Measurements from ENCODE around the gene SIRT5.

The SIRT5 gene

DNA sequence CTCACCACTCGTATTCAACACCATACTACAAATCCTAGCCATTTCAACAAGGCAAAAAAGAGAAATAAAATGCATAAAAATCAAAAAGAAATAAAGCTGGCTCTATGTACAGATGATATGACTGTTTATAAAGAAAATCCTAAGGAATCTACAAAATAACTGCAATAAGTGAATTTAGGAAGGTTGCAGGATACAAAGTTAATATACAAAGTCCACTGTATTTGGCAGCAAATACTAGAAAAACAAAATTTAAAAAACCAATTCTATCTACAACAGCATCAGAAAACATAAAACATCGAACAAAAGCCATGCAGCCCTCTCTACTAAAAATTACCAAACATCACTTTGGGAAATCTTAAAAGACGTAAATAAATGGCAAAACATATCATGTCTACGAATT, 89.6 kb downstream of the SIRT5 start:
- no peak for DNase-seq (ENCODE audit: low read depth in 1 of 2, low spot score in 1 of 2)
- Histone ChIP-seq H3K27me3 (ENCODE audit: insufficient read depth, poor library complexity, severe bottlenecking) (no peaks in the 10 kb centered on the region), H3K27ac (replicated peaks) (no peak overlapping the region), H3K4me3 (replicated peaks; ENCODE audit: insufficient read depth, low read length) (no peak overlapping the region)
- TF ChIP-seq, protein P1, sequence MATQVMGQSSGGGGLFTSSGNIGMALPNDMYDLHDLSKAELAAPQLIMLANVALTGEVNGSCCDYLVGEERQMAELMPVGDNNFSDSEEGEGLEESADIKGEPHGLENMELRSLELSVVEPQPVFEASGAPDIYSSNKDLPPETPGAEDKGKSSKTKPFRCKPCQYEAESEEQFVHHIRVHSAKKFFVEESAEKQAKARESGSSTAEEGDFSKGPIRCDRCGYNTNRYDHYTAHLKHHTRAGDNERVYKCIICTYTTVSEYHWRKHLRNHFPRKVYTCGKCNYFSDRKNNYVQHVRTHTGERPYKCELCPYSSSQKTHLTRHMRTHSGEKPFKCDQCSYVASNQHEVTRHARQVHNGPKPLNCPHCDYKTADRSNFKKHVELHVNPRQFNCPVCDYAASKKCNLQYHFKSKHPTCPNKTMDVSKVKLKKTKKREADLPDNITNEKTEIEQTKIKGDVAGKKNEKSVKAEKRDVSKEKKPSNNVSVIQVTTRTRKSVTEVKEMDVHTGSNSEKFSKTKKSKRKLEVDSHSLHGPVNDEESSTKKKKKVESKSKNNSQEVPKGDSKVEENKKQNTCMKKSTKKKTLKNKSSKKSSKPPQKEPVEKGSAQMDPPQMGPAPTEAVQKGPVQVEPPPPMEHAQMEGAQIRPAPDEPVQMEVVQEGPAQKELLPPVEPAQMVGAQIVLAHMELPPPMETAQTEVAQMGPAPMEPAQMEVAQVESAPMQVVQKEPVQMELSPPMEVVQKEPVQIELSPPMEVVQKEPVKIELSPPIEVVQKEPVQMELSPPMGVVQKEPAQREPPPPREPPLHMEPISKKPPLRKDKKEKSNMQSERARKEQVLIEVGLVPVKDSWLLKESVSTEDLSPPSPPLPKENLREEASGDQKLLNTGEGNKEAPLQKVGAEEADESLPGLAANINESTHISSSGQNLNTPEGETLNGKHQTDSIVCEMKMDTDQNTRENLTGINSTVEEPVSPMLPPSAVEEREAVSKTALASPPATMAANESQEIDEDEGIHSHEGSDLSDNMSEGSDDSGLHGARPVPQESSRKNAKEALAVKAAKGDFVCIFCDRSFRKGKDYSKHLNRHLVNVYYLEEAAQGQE (IDR thresholded peaks at IDR 0.05; ENCODE audit: insufficient replicate concordance, low read depth): no peak
- TF ChIP-seq SPI1 (IDR thresholded peaks at IDR 0.05; ENCODE audit: borderline replicate concordance, low read depth): no peak
- no peak for TF ChIP-seq GABPA (IDR thresholded peaks at IDR 0.05; ENCODE audit: low read depth)
- TF ChIP-seq, protein P2, sequence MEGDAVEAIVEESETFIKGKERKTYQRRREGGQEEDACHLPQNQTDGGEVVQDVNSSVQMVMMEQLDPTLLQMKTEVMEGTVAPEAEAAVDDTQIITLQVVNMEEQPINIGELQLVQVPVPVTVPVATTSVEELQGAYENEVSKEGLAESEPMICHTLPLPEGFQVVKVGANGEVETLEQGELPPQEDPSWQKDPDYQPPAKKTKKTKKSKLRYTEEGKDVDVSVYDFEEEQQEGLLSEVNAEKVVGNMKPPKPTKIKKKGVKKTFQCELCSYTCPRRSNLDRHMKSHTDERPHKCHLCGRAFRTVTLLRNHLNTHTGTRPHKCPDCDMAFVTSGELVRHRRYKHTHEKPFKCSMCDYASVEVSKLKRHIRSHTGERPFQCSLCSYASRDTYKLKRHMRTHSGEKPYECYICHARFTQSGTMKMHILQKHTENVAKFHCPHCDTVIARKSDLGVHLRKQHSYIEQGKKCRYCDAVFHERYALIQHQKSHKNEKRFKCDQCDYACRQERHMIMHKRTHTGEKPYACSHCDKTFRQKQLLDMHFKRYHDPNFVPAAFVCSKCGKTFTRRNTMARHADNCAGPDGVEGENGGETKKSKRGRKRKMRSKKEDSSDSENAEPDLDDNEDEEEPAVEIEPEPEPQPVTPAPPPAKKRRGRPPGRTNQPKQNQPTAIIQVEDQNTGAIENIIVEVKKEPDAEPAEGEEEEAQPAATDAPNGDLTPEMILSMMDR (IDR thresholded peaks at IDR 0.05; ENCODE audit: insufficient read depth, low read length): no peak
- no peak for TF ChIP-seq POLR2AphosphoS5 (IDR thresholded peaks at IDR 0.05; ENCODE audit: low read depth)

All from HL-60 (cell line).